ENCODE measurements around the gene HPGD.

HPGD gene

GRCh38 chr4:174522183-174523024, at the start of gene HPGD:
TSS of gene HPGD (minus strand) at chr4:174522488. CDS start at chr4:174522451, 37 bp downstream.
- Histone ChIP-seq H3K9me3 (ENCODE audit: control insufficient read depth, insufficient read depth, low read length) (no peaks in the 10 kb centered on the region), H3K4me1 (ENCODE audit: insufficient read depth, low read length) (no peaks in the 10 kb centered on the region), H3K9ac (ENCODE audit: low read depth, low read length) (peak within 1 kb of the TSS; percentile 56), H3K36me3 (ENCODE audit: insufficient read depth, low read length) (no peaks in the 10 kb centered on the region)

DNA sequence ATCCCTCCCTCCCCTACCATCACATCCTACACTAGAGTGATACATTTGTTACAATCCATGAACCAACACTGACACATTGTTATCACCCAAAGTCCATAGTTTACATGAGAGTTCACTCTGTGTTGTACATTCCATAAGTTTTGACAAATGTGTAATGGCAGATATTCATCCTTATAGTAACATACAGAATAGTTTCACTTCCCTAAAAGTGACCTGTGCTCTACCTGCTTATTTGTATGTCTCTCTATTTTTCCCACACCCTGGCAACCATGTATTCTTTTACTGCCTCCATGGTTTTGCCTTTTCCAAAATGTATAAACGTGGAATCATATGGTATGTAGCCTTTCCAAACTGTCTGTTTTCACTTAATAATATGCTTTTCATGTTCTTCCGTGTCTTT, 42.2 kb upstream of the HPGD start:
- Histone ChIP-seq H3K9me3 (ENCODE audit: control insufficient read depth, insufficient read depth, low read length) (no peaks in the 10 kb centered on the region), H3K9ac (ENCODE audit: low read depth, low read length) (no peak overlapping the region), H3K4me1 (ENCODE audit: insufficient read depth, low read length) (peaks cover 31% of the 10 kb centered on the region; the same call in 1 of the 2 replicates), H3K36me3 (ENCODE audit: insufficient read depth, low read length) (no peaks in the 10 kb centered on the region)

DNA sequence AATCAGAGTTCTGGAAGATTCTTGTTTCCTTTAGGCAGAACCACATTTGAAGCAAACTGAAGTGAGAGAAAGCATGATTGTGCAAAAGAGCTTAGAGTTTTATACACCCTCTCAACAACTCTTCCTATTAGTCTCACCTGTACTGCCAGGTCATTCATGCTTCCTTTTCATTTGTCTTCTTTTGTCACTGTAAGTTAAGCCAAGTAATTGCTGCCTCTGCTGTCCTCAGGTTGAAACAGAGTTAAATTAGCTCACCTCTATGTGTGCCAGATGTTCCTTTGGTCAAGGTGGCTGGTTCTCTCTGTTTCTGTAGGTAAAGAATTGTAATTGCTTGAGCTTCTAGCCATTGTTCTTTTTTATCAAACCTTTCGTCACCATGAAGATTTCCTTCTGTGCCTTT, 41.1 kb upstream of the HPGD start:
- no peaks in the 10 kb centered on the region for H3K36me3 ChIP-seq (ENCODE audit: insufficient read depth, low read length)
- H3K9me3 ChIP-seq (ENCODE audit: control insufficient read depth, insufficient read depth, low read length): no peaks in the 10 kb centered on the region
- no peak overlapping the region for H3K9ac ChIP-seq (ENCODE audit: low read depth, low read length)
- H3K4me1 ChIP-seq (ENCODE audit: insufficient read depth, low read length): peaks cover 32% of the 10 kb centered on the region; the same call in 1 of the 2 replicates

DNA sequence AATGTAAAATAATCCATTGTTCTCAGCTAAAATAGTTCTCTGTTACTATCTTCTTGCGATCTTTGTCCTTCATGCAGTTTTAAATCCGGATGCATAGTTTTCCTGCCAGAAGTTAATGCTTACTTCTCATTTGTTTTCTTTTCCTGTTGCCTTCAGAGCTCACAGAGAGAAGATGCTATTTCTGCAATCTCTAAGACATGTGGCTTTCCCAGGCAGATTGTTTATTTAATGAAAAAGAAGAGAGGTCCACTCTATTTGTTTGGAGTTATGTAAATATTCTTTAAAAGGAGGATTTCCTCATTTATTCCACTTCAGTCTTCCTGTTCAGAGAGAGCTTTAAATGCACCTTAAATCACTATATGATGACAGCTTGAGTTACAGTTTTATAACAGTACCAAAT, 39.3 kb upstream of the HPGD start:
- Histone ChIP-seq H3K9ac (ENCODE audit: low read depth, low read length) (no peak overlapping the region), H3K36me3 (ENCODE audit: insufficient read depth, low read length) (no peaks in the 10 kb centered on the region)

DNA sequence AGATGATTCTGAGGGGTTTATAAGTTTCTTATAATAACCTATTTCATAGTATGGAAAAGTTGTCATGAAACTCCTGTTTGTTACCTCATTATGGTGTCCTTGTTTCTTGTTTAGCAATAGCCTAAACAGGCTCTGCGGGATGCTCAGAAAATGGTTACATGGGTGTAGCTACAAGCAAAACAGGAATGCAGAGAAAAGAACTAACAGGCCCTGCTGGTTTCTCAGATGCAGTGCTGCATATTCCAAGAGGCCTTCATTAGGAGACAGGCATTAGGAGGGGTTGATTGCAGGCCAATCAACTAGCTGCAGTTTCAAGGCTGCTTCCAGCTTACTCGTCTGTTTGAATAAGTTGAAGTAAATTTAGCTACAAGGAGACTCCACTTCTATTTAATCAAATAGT, 37.6 kb upstream of the HPGD start:
- no peak overlapping the region for H3K9ac ChIP-seq (ENCODE audit: low read depth, low read length)
- H3K4me1 ChIP-seq (ENCODE audit: insufficient read depth, low read length): peaks cover 32% of the 10 kb centered on the region; the same call in 1 of the 2 replicates
- no peaks in the 10 kb centered on the region for H3K36me3 ChIP-seq (ENCODE audit: insufficient read depth, low read length)
- no peaks in the 10 kb centered on the region for H3K9me3 ChIP-seq (ENCODE audit: control insufficient read depth, insufficient read depth, low read length)

More for the DNA sequence above, 39.3 kb upstream of the HPGD start:
- H3K9me3 ChIP-seq (ENCODE audit: control insufficient read depth, insufficient read depth, low read length): no peaks in the 10 kb centered on the region
- peaks cover 32% of the 10 kb centered on the region; the same call in 1 of the 2 replicates for H3K4me1 ChIP-seq (ENCODE audit: insufficient read depth, low read length)

GRCh38 chr4:174555789-174556630, 33.7 kb upstream of the HPGD start:
- Histone ChIP-seq H3K9me3 (ENCODE audit: control insufficient read depth, insufficient read depth, low read length) (no peaks in the 10 kb centered on the region; the same call in 1 of the 2 replicates), H3K36me3 (ENCODE audit: insufficient read depth, low read length) (no peaks in the 10 kb centered on the region), H3K4me1 (ENCODE audit: insufficient read depth, low read length) (peaks cover 15% of the 10 kb centered on the region; the same call in 1 of the 2 replicates), H3K9ac (ENCODE audit: low read depth, low read length) (no peak overlapping the region)

GRCh38 chr4:174554231-174554728, 32.0 kb upstream of the HPGD start:
- no peaks in the 10 kb centered on the region for H3K36me3 ChIP-seq (ENCODE audit: insufficient read depth, low read length)
- peaks cover 11% of the 10 kb centered on the region; the same call in 1 of the 2 replicates for H3K4me1 ChIP-seq (ENCODE audit: insufficient read depth, low read length)
- no peak overlapping the region for H3K9ac ChIP-seq (ENCODE audit: low read depth, low read length)
- H3K9me3 ChIP-seq (ENCODE audit: control insufficient read depth, insufficient read depth, low read length): no peaks in the 10 kb centered on the region; the same call in none of the 2 replicates

GRCh38 chr4:174553828-174554227, 31.5 kb upstream of the HPGD start:
- no peak overlapping the region for H3K9ac ChIP-seq (ENCODE audit: low read depth, low read length)
- no peaks in the 10 kb centered on the region; the same call in none of the 2 replicates for H3K9me3 ChIP-seq (ENCODE audit: control insufficient read depth, insufficient read depth, low read length)
- H3K36me3 ChIP-seq (ENCODE audit: insufficient read depth, low read length): no peaks in the 10 kb centered on the region
- peaks cover 11% of the 10 kb centered on the region; the same call in 1 of the 2 replicates for H3K4me1 ChIP-seq (ENCODE audit: insufficient read depth, low read length)

DNA sequence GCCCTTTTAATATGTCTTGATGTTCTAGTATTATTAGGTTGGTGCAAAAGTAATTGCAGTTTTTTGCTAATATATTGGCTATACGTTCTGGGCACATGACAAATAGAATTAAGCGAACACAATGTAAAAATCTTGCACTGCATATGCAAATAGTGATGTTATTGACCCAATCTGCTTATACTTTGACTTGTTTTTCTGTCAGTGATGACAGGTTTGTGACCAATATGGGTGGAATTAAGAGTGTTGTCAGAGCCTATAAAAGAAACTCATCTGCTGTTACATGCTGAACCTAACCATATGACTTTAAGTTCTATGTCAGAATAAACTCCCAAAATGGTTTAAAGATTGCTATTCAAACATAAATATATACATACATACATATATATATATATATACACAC, 30.7 kb upstream of the HPGD start:
- no peaks in the 10 kb centered on the region; the same call in none of the 2 replicates for H3K9me3 ChIP-seq (ENCODE audit: control insufficient read depth, insufficient read depth, low read length)
- no peak overlapping the region for H3K9ac ChIP-seq (ENCODE audit: low read depth, low read length)
- H3K36me3 ChIP-seq (ENCODE audit: insufficient read depth, low read length): no peaks in the 10 kb centered on the region
- peaks cover 11% of the 10 kb centered on the region; the same call in 1 of the 2 replicates for H3K4me1 ChIP-seq (ENCODE audit: insufficient read depth, low read length)

- no peaks in the 10 kb centered on the region for H3K36me3 ChIP-seq (ENCODE audit: insufficient read depth, low read length)
- H3K9ac ChIP-seq (ENCODE audit: low read depth, low read length): no peak overlapping the region
- peaks cover 11% of the 10 kb centered on the region; the same call in 1 of the 2 replicates for H3K4me1 ChIP-seq (ENCODE audit: insufficient read depth, low read length)
- H3K9me3 ChIP-seq (ENCODE audit: control insufficient read depth, insufficient read depth, low read length): peaks cover 4% of the 10 kb centered on the region
These were observed 28.3 kb upstream of the HPGD start for GRCh38 chr4:174550541-174550940.

DNA sequence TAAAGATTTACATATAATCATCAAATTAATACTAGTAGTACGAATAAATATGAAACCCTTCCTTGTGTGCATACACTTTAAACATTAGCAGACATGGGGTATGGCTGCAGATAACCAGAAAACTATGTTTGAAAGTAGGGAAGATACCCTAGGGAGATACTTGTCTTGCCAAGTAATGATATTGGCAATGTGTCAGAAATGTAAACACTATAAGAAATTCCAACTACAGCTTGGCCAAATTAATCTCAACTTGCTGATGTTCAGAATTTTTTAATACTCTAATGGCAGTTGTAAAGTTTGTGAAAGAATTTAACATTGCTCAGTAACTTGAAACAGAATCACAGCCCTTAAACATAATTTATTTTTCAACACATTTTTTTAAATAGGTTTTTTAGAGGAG, 27.4 kb upstream of the HPGD start:
- H3K9me3 ChIP-seq (ENCODE audit: control insufficient read depth, insufficient read depth, low read length): peaks cover 4% of the 10 kb centered on the region
- no peaks in the 10 kb centered on the region for H3K36me3 ChIP-seq (ENCODE audit: insufficient read depth, low read length)
- peaks cover 11% of the 10 kb centered on the region; the same call in 1 of the 2 replicates for H3K4me1 ChIP-seq (ENCODE audit: insufficient read depth, low read length)
- H3K9ac ChIP-seq (ENCODE audit: low read depth, low read length): no peak overlapping the region

- H3K4me1 ChIP-seq (ENCODE audit: insufficient read depth, low read length): peaks cover 3% of the 10 kb centered on the region; the same call in 1 of the 2 replicates
- H3K36me3 ChIP-seq (ENCODE audit: insufficient read depth, low read length): no peaks in the 10 kb centered on the region
- no peak overlapping the region for H3K9ac ChIP-seq (ENCODE audit: low read depth, low read length)
- peaks cover 4% of the 10 kb centered on the region; the same call in 1 of the 2 replicates for H3K9me3 ChIP-seq (ENCODE audit: control insufficient read depth, insufficient read depth, low read length)
These were observed 23.0 kb upstream of the HPGD start for GRCh38 chr4:174545268-174545667.

GRCh38 chr4:174544496-174544895, 22.2 kb upstream of the HPGD start:
- peaks cover 4% of the 10 kb centered on the region for H3K9me3 ChIP-seq (ENCODE audit: control insufficient read depth, insufficient read depth, low read length)
- H3K4me1 ChIP-seq (ENCODE audit: insufficient read depth, low read length): no peaks in the 10 kb centered on the region
- H3K36me3 ChIP-seq (ENCODE audit: insufficient read depth, low read length): no peaks in the 10 kb centered on the region
- H3K9ac ChIP-seq (ENCODE audit: low read depth, low read length): no peak overlapping the region

DNA sequence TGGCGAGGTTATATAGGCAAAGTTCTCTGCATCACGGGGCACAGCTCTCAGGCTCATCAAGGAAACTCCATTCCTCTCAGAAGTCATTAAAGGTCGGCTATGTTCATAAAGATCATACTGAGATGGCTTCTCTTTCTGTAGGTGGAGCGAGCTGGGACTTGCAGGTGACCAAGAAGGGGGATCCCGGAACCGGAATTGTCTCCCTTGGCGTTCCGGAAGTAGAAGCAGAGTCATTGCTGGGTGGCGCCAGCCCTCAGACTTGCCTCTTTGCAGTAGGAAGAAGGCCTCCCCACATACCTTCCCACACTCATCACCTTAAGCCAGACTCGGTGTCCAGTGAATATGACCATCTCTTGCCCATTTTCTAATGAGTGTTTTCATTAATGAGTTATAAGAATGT, 17.9 kb upstream of the HPGD start:
- H3K36me3 ChIP-seq (ENCODE audit: insufficient read depth, low read length): no peaks in the 10 kb centered on the region
- no peak overlapping the region for H3K9ac ChIP-seq (ENCODE audit: low read depth, low read length)
- H3K9me3 ChIP-seq (ENCODE audit: control insufficient read depth, insufficient read depth, low read length): no peaks in the 10 kb centered on the region; the same call in 1 of the 2 replicates
- H3K4me1 ChIP-seq (ENCODE audit: insufficient read depth, low read length): peaks cover 4% of the 10 kb centered on the region; the same call in 1 of the 2 replicates

Measured in ES-I3 (cell line).